Stimulated activated memory B cell treated with anti-CD40 and anti-IgM and Interleukin-4, amounts not matched to agents 10 μg/mL and 1 μg/mL and 100 μg/mL, for 72 hours (primary cell): Measurements from ENCODE around the gene COLEC11.

Source experiments
- ATAC-seq: fragments of 150-1000 bp; cut with Tn5 transposase; 2 replicates; pipeline ENCODE4 v1.10.0; 2021
- H3K27ac Mint-ChIP-seq: one replicate; pipeline ENCODE4 v1.8.0; 2022; ENCODE audit warnings: mild to moderate bottlenecking, mixed read lengths
- H3K27me3 Mint-ChIP-seq: one replicate; pipeline ENCODE4 v1.8.0; 2022; ENCODE audit warnings: mixed read lengths
- H3K36me3 Mint-ChIP-seq: one replicate; pipeline ENCODE4 v1.8.0; 2022; ENCODE audit warnings: mixed read lengths
- H3K4me1 Mint-ChIP-seq: one replicate; pipeline ENCODE4 v1.8.0; 2022; ENCODE audit warnings: mixed read lengths
- H3K4me3 Mint-ChIP-seq: one replicate; pipeline ENCODE4 v1.8.0; 2022; ENCODE audit warnings: mild to moderate bottlenecking, moderate library complexity, mixed read lengths
- H3K9me3 Mint-ChIP-seq: one replicate; pipeline ENCODE4 v1.8.0; 2022; ENCODE audit warnings: mixed read lengths

The COLEC11 gene

GRCh38 chr2:3643371-3644245 lies 48.7 kb downstream of the COLEC11 start:
- no peaks in the 10 kb centered on the region for H3K9me3 Mint-ChIP-seq
- no peaks in the 10 kb centered on the region for H3K27me3 Mint-ChIP-seq
- no peak overlapping the region for H3K27ac Mint-ChIP-seq
- no peak for ATAC-seq
- H3K36me3 Mint-ChIP-seq, result no peaks in the 10 kb centered on the region
- no peaks in the 10 kb centered on the region for H3K4me1 Mint-ChIP-seq
- no peak overlapping the region for H3K4me3 Mint-ChIP-seq

GRCh38 chr2:3644246-3644525 lies 49.3 kb downstream of the COLEC11 start:
- no peaks in the 10 kb centered on the region for H3K4me1 Mint-ChIP-seq
- no peaks in the 10 kb centered on the region for H3K27me3 Mint-ChIP-seq
- no peaks in the 10 kb centered on the region for H3K9me3 Mint-ChIP-seq
- H3K4me3 Mint-ChIP-seq, result no peak overlapping the region
- no peak overlapping the region for H3K27ac Mint-ChIP-seq
- no peaks in the 10 kb centered on the region for H3K36me3 Mint-ChIP-seq
- ATAC-seq, result no peak

GRCh38 chr2:3644891-3645605 lies 50.1 kb downstream of the COLEC11 start:
- no peak overlapping the region for H3K4me3 Mint-ChIP-seq
- no peak overlapping the region for H3K27ac Mint-ChIP-seq
- H3K36me3 Mint-ChIP-seq, result no peaks in the 10 kb centered on the region
- no peaks in the 10 kb centered on the region for H3K27me3 Mint-ChIP-seq
- ATAC-seq, result no peak
- H3K9me3 Mint-ChIP-seq, result no peaks in the 10 kb centered on the region
- H3K4me1 Mint-ChIP-seq, result no peaks in the 10 kb centered on the region

GRCh38 chr2:3645745-3646389 lies 51.0 kb downstream of the COLEC11 start:
- no peak overlapping the region for H3K27ac Mint-ChIP-seq
- no peak for ATAC-seq
- H3K36me3 Mint-ChIP-seq, result no peaks in the 10 kb centered on the region
- peaks cover 3% of the 10 kb centered on the region for H3K4me1 Mint-ChIP-seq
- H3K4me3 Mint-ChIP-seq, result no peak overlapping the region
- H3K27me3 Mint-ChIP-seq, result no peaks in the 10 kb centered on the region
- no peaks in the 10 kb centered on the region for H3K9me3 Mint-ChIP-seq

GRCh38 chr2:3646446-3646845 lies 51.5 kb downstream of the COLEC11 start:
- no peaks in the 10 kb centered on the region for H3K9me3 Mint-ChIP-seq
- H3K4me1 Mint-ChIP-seq, result peaks cover 8% of the 10 kb centered on the region
- H3K4me3 Mint-ChIP-seq, result no peak overlapping the region
- no peak overlapping the region for H3K27ac Mint-ChIP-seq
- no peaks in the 10 kb centered on the region for H3K27me3 Mint-ChIP-seq
- no peaks in the 10 kb centered on the region for H3K36me3 Mint-ChIP-seq
- no peak for ATAC-seq

- H3K27me3 Mint-ChIP-seq, result no peaks in the 10 kb centered on the region
- ATAC-seq, result no peak
- H3K9me3 Mint-ChIP-seq, result no peaks in the 10 kb centered on the region
- H3K4me1 Mint-ChIP-seq, result peaks cover 16% of the 10 kb centered on the region
- no peaks in the 10 kb centered on the region for H3K36me3 Mint-ChIP-seq
- H3K27ac Mint-ChIP-seq, result no peak overlapping the region
- no peak overlapping the region for H3K4me3 Mint-ChIP-seq
Measured at GRCh38 chr2:3647246-3647645, 52.3 kb downstream of the COLEC11 start.

- H3K27me3 Mint-ChIP-seq, result no peaks in the 10 kb centered on the region
- no peaks in the 10 kb centered on the region for H3K9me3 Mint-ChIP-seq
- no peak for ATAC-seq
- no peak overlapping the region for H3K4me3 Mint-ChIP-seq
- H3K27ac Mint-ChIP-seq, result no peak overlapping the region
- peaks cover 18% of the 10 kb centered on the region for H3K4me1 Mint-ChIP-seq
- H3K36me3 Mint-ChIP-seq, result no peaks in the 10 kb centered on the region
Measured at GRCh38 chr2:3647831-3648651, 53.1 kb downstream of the COLEC11 start.

- Mint-ChIP-seq H3K4me3 (no peak overlapping the region), H3K9me3 (no peaks in the 10 kb centered on the region), H3K27me3 (no peaks in the 10 kb centered on the region), H3K36me3 (no peaks in the 10 kb centered on the region), H3K27ac (no peak overlapping the region), H3K4me1 (peaks cover 18% of the 10 kb centered on the region)
- no peak for ATAC-seq
Measured at GRCh38 chr2:3648652-3649177, 53.8 kb downstream of the COLEC11 start.

GRCh38 chr2:3649581-3649980 lies 54.7 kb downstream of the COLEC11 start:
- Mint-ChIP-seq H3K36me3 (no peaks in the 10 kb centered on the region), H3K27me3 (no peaks in the 10 kb centered on the region), H3K27ac (no peak overlapping the region), H3K4me1 (peaks cover 18% of the 10 kb centered on the region), H3K9me3 (no peaks in the 10 kb centered on the region), H3K4me3 (no peak overlapping the region)
- ATAC-seq, result no peak

DNA sequence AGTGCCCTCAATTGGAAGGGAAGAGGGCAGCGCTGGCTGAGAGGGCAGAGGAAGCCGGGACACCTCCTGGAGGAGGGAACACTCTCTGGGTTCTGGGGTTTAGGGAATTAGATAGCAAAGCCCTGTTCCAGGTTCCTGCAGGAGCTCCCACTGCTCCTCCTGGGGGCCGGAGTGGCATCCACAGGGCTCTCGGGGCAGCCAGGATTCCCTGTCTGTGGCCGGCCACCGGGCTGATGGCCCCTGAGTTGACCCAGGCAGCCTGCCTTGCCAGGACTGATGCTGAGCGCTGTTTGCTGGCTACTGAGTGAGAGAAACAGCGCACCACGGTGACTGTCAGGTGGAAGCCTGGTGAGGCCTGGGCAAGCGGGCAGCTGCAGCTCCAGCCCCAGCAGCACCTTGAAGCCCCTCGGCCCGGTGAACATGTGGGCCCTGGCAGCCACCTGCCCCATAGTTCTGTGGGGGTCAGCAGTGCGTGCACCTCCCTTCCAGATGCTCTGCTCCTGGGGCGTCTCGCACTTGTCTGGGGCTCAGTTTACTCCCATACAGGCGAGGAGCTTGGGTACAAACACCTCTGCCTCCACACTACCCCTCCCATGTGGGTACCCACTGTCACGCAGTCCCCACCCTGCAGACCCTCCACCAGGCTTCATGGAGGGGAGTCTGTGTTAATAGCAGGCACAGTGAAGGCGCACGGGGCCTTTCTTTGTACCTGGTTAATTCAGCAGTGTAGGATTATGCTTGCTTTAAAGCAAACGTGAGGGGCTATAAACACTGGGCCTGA lies 55.4 kb downstream of the COLEC11 start:
- ATAC-seq, result no peak
- Mint-ChIP-seq H3K27me3 (no peaks in the 10 kb centered on the region), H3K9me3 (no peaks in the 10 kb centered on the region), H3K4me1 (peaks cover 18% of the 10 kb centered on the region), H3K4me3 (no peak overlapping the region), H3K36me3 (no peaks in the 10 kb centered on the region), H3K27ac (peak overlapping the region; percentile 70)

- no peaks in the 10 kb centered on the region for H3K36me3 Mint-ChIP-seq
- peaks cover 9% of the 10 kb centered on the region for H3K27me3 Mint-ChIP-seq
- H3K9me3 Mint-ChIP-seq, result no peaks in the 10 kb centered on the region
- peak; percentile 87 for ATAC-seq
- peaks cover 23% of the 10 kb centered on the region for H3K4me1 Mint-ChIP-seq
- peak overlapping the region; percentile 82 for H3K4me3 Mint-ChIP-seq
- H3K27ac Mint-ChIP-seq, result peak overlapping the region; percentile 70
Measured at GRCh38 chr2:3651691-3652648, 57.1 kb downstream of the COLEC11 start.

DNA sequence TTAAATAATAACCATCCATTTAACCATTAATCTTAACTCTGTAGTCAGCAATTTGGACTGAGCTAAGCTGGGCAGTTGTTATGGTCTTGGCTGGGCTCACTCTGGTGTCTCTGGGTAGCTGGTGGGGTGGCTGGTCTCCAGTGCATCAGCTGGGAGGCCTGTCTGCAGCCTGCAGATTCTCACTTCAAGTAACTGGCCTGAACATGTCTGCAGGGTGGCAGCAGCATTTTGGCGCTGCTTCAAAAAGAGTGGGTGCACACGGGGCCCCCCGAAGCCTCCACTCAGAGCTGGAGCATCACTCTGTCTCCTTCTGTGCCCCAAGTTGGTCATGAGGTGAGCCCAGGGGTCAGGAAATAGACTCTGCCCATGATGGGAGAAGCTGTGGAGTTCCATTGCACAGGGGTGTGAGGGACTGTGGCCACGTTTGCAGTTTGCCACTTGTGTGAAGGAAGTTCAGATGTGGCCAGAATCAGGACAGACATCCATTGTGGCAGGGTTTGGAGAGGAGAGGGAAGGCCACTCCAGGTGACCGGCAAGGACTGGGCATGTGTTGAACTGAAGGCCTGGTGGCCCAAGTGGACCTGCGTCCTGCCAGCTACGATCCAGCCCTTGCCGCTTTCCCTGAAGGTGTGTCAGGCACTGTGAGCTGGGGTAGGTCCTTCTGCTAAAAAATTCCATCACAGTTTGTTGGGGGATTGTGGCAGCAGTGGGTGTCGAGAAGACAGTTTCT lies 58.1 kb downstream of the COLEC11 start:
- Mint-ChIP-seq H3K4me3 (no peak overlapping the region), H3K9me3 (no peaks in the 10 kb centered on the region), H3K36me3 (no peaks in the 10 kb centered on the region), H3K27ac (no peak overlapping the region), H3K27me3 (peaks cover 9% of the 10 kb centered on the region), H3K4me1 (peaks cover 25% of the 10 kb centered on the region)
- ATAC-seq, result no peak

DNA sequence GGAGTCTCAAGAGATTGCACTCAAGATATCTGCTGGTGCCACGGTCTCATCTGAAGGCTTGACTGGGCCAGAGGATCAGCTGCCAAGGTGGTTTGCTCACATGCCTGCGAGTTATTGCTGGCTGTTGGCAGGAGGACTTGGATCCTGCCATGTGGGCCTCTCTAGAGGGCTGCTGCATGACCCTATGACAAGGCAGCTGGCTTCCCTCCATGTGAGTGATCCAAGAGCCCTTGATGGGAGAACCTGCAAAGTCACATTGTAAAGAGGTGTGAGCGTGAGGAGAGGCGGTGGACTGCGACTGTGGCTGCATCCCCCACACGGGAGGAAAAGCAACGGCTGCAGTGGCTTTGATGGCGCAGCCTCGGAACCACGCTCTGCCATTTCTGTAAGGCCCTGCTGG lies 59.1 kb downstream of the COLEC11 start:
- Mint-ChIP-seq H3K9me3 (no peaks in the 10 kb centered on the region), H3K27ac (no peak overlapping the region)
- ATAC-seq, result no peak

More for the DNA sequence above, 59.1 kb downstream of the COLEC11 start:
- no peak overlapping the region for H3K4me3 Mint-ChIP-seq
- no peaks in the 10 kb centered on the region for H3K36me3 Mint-ChIP-seq
- H3K4me1 Mint-ChIP-seq, result peaks cover 25% of the 10 kb centered on the region
- H3K27me3 Mint-ChIP-seq, result peaks cover 9% of the 10 kb centered on the region
